HG02943 (cell line): ENCODE results near the gene VSIG4.
"Not testable (repeated sequence)": the region's sequence is repeated elsewhere in the genome, so short reads cannot be mapped to it uniquely, and the experiment has no call there.

Experiments
- ATAC-seq: cut with Tn5 transposase; IDR thresholded peaks from one replicate; pipeline ENCODE4 v1.9.1; 2021; ENCODE audit warnings: mild to moderate bottlenecking, low read depth, moderate library complexity; ENCODE audit not compliant: unreplicated experiment

VSIG4 gene

GRCh38 chrX:65987811-65988210, 52.1 kb downstream of the VSIG4 start:
- no peak for ATAC-seq

GRCh38 chrX:65985922-65986588, 53.8 kb downstream of the VSIG4 start:
- no peak for ATAC-seq

- no peak for ATAC-seq
Observed at GRCh38 chrX:65985211-65985610, 54.7 kb downstream of the VSIG4 start.

GRCh38 chrX:65977161-65977560, 62.7 kb downstream of the VSIG4 start:
- not testable (repeated sequence) for ATAC-seq

- ATAC-seq, result no peak
Observed at GRCh38 chrX:65976161-65976560, 63.7 kb downstream of the VSIG4 start.

GRCh38 chrX:65975161-65975751, 64.6 kb downstream of the VSIG4 start:
- not testable (repeated sequence) for ATAC-seq
